H7 (cell line): ENCODE measurements around the gene BMF. TPM values are rescaled to one million over a fixed set of nuclear protein-coding genes. Genes with fewer than 3 reads are reported as not detected.

Source experiments
- total RNA-seq: library from RNA; depleted of rRNA; stranded (reverse); fragments of >200 nt; shearing (Covaris generic); gene quantifications from 2 replicates; pipeline ENCODE4 v1.2.3, GENCODE V29; 2014; rRNA removed

Gene BMF
- total RNA-seq, 1 experiment from 2014 or later, result 12.4 TPM

Other genes with a start within 250 kb of the BMF start
- gene GPR176, start 188.6 kb downstream of the BMF start, total RNA-seq, result 30.1 and 43.6 TPM in 2 replicates
- 44.1 and 74.6 TPM in 2 replicates for gene EIF2AK4, start 174.8 kb downstream of the BMF start, total RNA-seq
- gene SRP14, start 69.7 kb downstream of the BMF start, total RNA-seq, result 148 and 156 TPM in 2 replicates
- 87.4 and 126 TPM in 2 replicates for gene BUB1B, start 52.2 kb upstream of the BMF start, total RNA-seq
- 4.9 and 8.4 TPM in 2 replicates for gene PAK6, start 130.2 kb upstream of the BMF start, total RNA-seq
- 0.22 and 0.45 TPM in 2 replicates for gene ANKRD63, start 174.2 kb upstream of the BMF start, total RNA-seq
- gene PLCB2, start 199.1 kb upstream of the BMF start, total RNA-seq, result 11.3 and 13.9 TPM in 2 replicates
- gene INAFM2, start 214.8 kb upstream of the BMF start, total RNA-seq, result 15.2 and 15.8 TPM in 2 replicates
- gene CCDC9B, start 232.1 kb upstream of the BMF start, total RNA-seq, result 0.03 and 0.18 TPM in 2 replicates
- gene PHGR1, start 242.2 kb upstream of the BMF start, total RNA-seq, result not detected in 2 replicates
- 0.04 and 0.52 TPM in 2 replicates for gene DISP2, start 249.3 kb upstream of the BMF start, total RNA-seq